ENCODE results near the gene CHN1.

CHN1 gene

DNA sequence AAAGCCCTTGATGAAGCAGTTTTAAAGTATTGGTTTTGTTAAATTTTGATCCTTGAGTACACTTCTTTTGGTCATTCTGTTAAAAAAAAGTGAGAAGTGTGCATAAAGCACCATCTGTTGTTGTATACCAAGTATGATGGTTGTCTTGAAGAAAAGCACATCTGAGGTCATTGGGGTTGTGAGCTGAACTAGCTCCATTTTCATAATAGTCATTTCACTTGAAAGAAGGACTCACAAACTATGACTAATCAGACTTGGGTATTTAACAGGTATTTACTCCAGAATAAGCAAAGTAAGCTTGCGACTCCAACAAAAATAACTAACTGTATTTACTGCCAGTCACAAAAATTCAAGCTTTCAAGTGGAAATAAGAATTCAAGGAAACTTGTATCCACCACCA, 35.1 kb downstream of the CHN1 start:
- DNase-seq, result peak; percentile 11

- DNase-seq, result no peak
These were observed 36.0 kb downstream of the CHN1 start for GRCh38 chr2:174969091-174969734.

GRCh38 chr2:174967691-174968260, 37.4 kb downstream of the CHN1 start:
- DNase-seq, result no peak

GRCh38 chr2:174967086-174967485, 38.1 kb downstream of the CHN1 start:
- no peak for DNase-seq

DNA sequence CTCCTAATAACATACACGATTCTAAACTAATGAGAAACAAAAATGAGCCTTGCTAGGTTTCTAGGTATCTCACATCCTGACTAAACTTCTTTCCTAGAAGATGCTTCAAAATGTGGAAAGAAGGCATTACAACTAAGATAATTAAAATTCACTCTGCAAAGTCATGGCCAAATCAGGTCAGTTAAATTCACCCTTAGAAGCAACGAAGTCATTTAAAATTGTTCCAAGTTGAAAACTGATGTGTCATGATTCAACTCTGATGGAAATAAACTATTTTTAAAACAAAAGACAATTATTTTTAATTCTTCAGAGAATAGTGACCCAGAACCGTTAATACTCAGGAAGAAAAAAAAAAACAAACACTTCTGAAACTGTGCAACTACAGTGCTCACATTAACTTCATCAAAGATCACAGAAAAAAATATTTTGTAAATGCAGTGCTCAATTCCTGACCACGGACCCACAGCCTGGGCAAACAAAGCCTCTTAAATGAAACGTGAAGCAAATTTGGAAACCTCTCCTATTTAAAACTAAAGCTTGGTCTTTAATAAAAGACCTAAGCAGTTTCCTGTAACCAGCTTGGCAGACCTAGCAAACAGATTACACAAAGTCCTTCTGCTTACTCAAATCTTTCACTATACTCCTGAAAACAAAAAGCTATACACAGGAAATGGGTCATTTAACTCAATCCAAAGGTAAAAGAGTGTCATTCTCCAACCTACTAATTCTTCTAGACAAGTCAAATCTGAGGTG, 39.0 kb downstream of the CHN1 start:
- DNase-seq, result no peak

DNA sequence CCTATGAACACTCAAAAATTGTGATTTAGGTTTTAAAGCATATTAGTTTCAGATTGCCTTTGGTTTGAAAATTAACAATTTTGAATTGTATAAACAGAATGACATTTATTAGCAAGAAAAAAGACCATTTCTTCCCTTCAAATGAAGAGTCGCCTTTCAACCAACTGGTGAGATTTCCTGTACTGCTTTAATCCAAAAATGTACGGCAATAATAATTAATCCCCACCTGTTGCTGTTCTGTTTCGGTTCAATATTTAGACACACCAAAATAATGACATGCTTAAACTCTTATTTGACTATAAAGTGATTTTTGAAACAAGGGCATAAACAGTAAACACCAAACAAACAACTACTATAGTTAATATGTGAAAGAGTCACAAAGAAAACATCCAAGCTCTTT, 39.6 kb downstream of the CHN1 start:
- no peak for DNase-seq

- no peak for DNase-seq
These were observed 40.8 kb downstream of the CHN1 start for GRCh38 chr2:174964404-174964803.

- DNase-seq, result no peak
These were observed 41.5 kb downstream of the CHN1 start for GRCh38 chr2:174963437-174964400.

GRCh38 chr2:174959787-174960186, 45.4 kb downstream of the CHN1 start:
- no peak for DNase-seq

DNA sequence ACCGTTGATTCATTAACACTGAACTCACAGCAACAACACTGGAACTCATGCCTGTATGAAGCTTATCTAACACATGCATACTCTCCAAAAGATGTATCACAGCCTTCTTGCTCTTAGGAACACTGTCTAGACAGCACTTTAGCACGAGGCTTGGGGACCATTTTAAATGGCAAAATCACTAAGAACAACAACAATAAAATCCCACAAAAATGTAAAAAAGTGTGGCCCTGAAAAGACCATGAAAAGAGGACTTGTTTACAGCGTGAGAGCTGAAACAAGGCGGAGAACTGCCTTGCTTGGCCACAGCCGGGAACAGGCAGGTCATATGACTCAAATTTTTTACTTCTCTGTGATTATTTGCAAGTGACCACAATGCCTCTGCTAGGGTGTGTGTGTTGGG, 48.1 kb downstream of the CHN1 start:
- no peak for DNase-seq

- DNase-seq, result no peak
These were observed 52.6 kb downstream of the CHN1 start for GRCh38 chr2:174952607-174953006.

DNA sequence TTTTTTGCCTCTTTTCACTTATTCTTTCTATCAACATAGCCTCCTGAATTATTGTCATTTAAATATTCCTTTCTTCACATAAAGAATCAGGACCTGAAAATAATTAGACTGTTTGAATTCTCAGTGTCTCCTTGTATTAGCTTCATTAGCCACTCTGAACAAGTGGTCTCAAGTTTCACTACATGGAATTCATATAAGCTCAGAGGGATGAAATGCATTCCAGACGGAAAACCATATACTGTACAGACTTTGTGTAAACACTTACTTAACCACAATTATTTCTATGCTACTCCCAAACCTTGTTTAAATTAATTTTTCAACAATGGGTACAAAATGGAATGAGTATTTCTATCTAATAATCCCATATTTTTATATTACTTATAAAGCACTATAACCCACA, 53.4 kb downstream of the CHN1 start:
- DNase-seq, result peak; percentile 17

GRCh38 chr2:174949988-174950687, 55.0 kb downstream of the CHN1 start:
- DNase-seq, result no peak

DNA sequence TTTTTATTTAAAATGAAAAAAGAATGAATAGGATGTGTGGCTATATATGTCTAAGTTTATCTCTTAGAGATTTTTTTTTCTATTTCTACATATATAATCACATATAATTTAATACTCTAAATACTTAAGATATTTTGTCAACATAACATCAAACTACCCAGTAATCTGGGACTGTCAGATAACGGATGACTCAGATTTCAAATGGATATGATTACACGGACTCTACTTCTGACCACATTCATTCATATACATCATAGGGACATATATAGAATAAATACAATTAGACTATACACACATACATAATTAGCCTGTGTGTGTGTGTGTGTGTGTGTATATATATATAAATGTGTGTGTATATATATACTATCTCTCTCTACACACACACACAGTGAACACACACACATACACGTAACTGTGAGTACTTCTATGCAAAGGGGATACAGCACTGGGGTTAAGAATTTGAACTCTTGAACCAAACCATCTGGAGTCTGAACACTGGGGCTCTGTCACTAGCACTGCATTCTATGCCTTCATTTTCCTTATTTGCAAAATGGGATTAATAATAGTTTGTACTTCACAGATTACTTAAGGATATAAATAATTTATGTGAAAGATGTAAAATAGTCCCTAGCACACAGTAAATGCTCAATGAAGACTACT, 59.5 kb downstream of the CHN1 start:
- DNase-seq, result no peak

GRCh38 chr2:174939046-174939445, 66.1 kb downstream of the CHN1 start:
- peak; percentile 36 for DNase-seq

GRCh38 chr2:174931724-174932123, 73.5 kb downstream of the CHN1 start:
- DNase-seq, result peak; percentile 15

- DNase-seq, result peak; percentile 26
These were observed 75.4 kb downstream of the CHN1 start for GRCh38 chr2:174929786-174930185.

- DNase-seq, result no peak
These were observed 80.0 kb downstream of the CHN1 start for GRCh38 chr2:174925046-174925784.

GRCh38 chr2:174924061-174924693, 81.0 kb downstream of the CHN1 start:
- no peak for DNase-seq

GRCh38 chr2:174919947-174920595, 85.1 kb downstream of the CHN1 start:
- no peak for DNase-seq
